Measurements from ENCODE around the gene PSRC1. TPM values are rescaled to one million over a fixed set of nuclear protein-coding genes. Genes with fewer than 3 reads are reported as not detected.

Gene PSRC1
- polyA plus RNA-seq, 1 of the 3 experiments (the other 2 are of a cell fraction) = 19.4 TPM

GRCh38 chr1:109307274-109308021 is 24.5 kb upstream of the PSRC1 start:
- Histone ChIP-seq H3K4me3 (ENCODE audit: low read depth in 2 of 2, low read length in 1 of 2) (no peak overlapping the region), H3K4me2 (no peak overlapping the region), H3K9ac (no peak overlapping the region), H4K20me1 (ENCODE audit: insufficient read depth) (no peaks in the 10 kb centered on the region), H3K27me3 (ENCODE audit: insufficient read depth) (no peaks in the 10 kb centered on the region), H3K36me3 (replicated peaks in 1 of 2; ENCODE audit: control insufficient read depth in 1 of 2, insufficient read depth in 2 of 2, low read length in 1 of 2) (peaks cover 0 to 10% of the 10 kb centered on the region in 2 experiments), H3K27ac (ENCODE audit: low read depth in 2 of 2, low read length in 1 of 2) (no peak overlapping the region), H3K9me3 (no peaks in the 10 kb centered on the region), H3K79me2 (ENCODE audit: insufficient read depth) (no peaks in the 10 kb centered on the region), H3F3A (replicated peaks; ENCODE audit: insufficient read depth) (no peaks in the 10 kb centered on the region), H3K4me1 (ENCODE audit: control insufficient read depth in 1 of 2, insufficient read depth in 2 of 2, low read depth in 1 of 2, low read length in 1 of 2) (peaks cover 0 to 3% of the 10 kb centered on the region in 2 experiments; a peak in 1 of 4 replicates), H3K9me2 (no peaks in the 10 kb centered on the region), H2AFZ (ENCODE audit: low read depth) (no peak overlapping the region)
- CTCF ChIA-PET = interaction anchor here (0.6 to 2.7 kb wide), 6 partner anchors 10 to 328 kb away, joined by 3 to 13 read pairs (median 3); partner anchors contain the start of gene SORT1
- POLR2A ChIA-PET = no interaction called here
- no peak for DNase-seq
- TF ChIP-seq MXI1 (IDR thresholded peaks at IDR 0.05; ENCODE audit: low read depth, low read length) (no peak), TCF12 (IDR thresholded peaks at IDR 0.05) (no peak), EZH2phosphoT487 (IDR thresholded peaks at IDR 0.05; ENCODE audit: borderline replicate concordance, low read depth) (no peak), FOXM1 (IDR thresholded peaks at IDR 0.05; ENCODE audit: low read depth) (no peak), REST (IDR thresholded peaks at IDR 0.05; ENCODE audit: low read depth, low read length) (no peak), ZBTB33 (IDR thresholded peaks at IDR 0.05; ENCODE audit: borderline replicate concordance, low read depth) (no peak), IRF3 (IDR thresholded peaks at IDR 0.05; ENCODE audit: low read depth, low read length) (no peak), MEF2A (IDR thresholded peaks at IDR 0.05; ENCODE audit: borderline replicate concordance, low read depth) (no peak), GABPA (IDR thresholded peaks at IDR 0.05; ENCODE audit: low read depth) (no peak), SIN3A (IDR thresholded peaks at IDR 0.05; ENCODE audit: borderline replicate concordance, low read depth, low read length) (no peak), USF1 (IDR thresholded peaks at IDR 0.05; ENCODE audit: borderline replicate concordance, low read depth) (no peak), RFX5 (IDR thresholded peaks at IDR 0.05; ENCODE audit: low read length) (no peak), FOXJ3 (CRISPR knock-in tag; IDR thresholded peaks at IDR 0.05) (no peak), POLR2AphosphoS5 (IDR thresholded peaks at IDR 0.05; ENCODE audit: low read depth, low read length) (no peak), MAX (IDR thresholded peaks at IDR 0.05; ENCODE audit: low read depth) (no peak)
- 80% methylated on average over 14 of the region's 14 CpGs for WGBS (ENCODE audit: low lambda C conversion rate)

Measured in SK-N-SH (cell line).